Activated T-cell treated with anti-CD3 and anti-CD28 coated beads, Interleukin-2, amount 50 U/mL, for 72 hours (primary cell): ENCODE measurements around the gene ZNF407. TPM values are rescaled to one million over a fixed set of nuclear protein-coding genes. Genes with fewer than 3 reads are reported as not detected.

Experiments used
- ATAC-seq, 2 donors: fragments of 150-1000 bp; cut with Tn5 transposase; replicated peaks in 1 of 2; 2 replicates each; pipeline ENCODE4 v1.10.0; 2021; ENCODE audit warnings: moderate library complexity in 2 of 2, mild to moderate bottlenecking in 1 of 2
- DNase-seq, 2 donors: peaks; one replicate each; pipeline ENCODE4 v3.0.0; 2021 to 2022; ENCODE audit warnings: mixed read lengths in 1 of 2
- H3K27ac Mint-ChIP-seq: one replicate; pipeline ENCODE4 v1.8.0; 2022; ENCODE audit warnings: mild to moderate bottlenecking, moderate library complexity, mixed read lengths
- H3K27me3 Mint-ChIP-seq: one replicate; pipeline ENCODE4 v1.8.0; 2022; ENCODE audit warnings: low read depth, mixed read lengths
- H3K36me3 Mint-ChIP-seq, 2 donors: one replicate each; pipeline ENCODE4 v1.8.0; 2022; ENCODE audit warnings: mixed read lengths in 2 of 2, mild to moderate bottlenecking in 1 of 2; ENCODE audit not compliant: insufficient read depth in 2 of 2
- H3K4me1 Mint-ChIP-seq: one replicate; pipeline ENCODE4 v1.8.0; 2022; ENCODE audit warnings: low read depth, mixed read lengths
- H3K4me3 Mint-ChIP-seq, 2 donors: one replicate each; pipeline ENCODE4 v1.8.0; 2022; ENCODE audit warnings: mild to moderate bottlenecking in 2 of 2, mixed read lengths in 2 of 2, moderate library complexity in 2 of 2
- H3K9me3 Mint-ChIP-seq, 2 donors: one replicate each; pipeline ENCODE4 v1.8.0; 2022; ENCODE audit warnings: mixed read lengths in 2 of 2
- total RNA-seq, 2 donors: library from RNA; stranded (reverse); gene quantifications; one replicate each; pipeline ENCODE4 v1.2.3, GENCODE V29; 2022

The ZNF407 gene
- total RNA-seq, 2 donors from 2014 or later, result 11.9 to 13.0 TPM

GRCh38 chr18:74897971-74898657, 300.4 kb downstream of the ZNF407 start:
- Mint-ChIP-seq H3K27me3 (no peaks in the 10 kb centered on the region), H3K27ac (no peak overlapping the region), H3K36me3 (no peaks in the 10 kb centered on the region), H3K4me1 (peaks cover 9% of the 10 kb centered on the region), H3K9me3 (no peaks in the 10 kb centered on the region), H3K4me3 (no peak overlapping the region)
- ATAC-seq (no peak), DNase-seq (no peak)

GRCh38 chr18:74898965-74899364, 301.3 kb downstream of the ZNF407 start:
- Mint-ChIP-seq H3K9me3 (no peaks in the 10 kb centered on the region), H3K4me3 (no peak overlapping the region), H3K27me3 (no peaks in the 10 kb centered on the region), H3K27ac (no peak overlapping the region), H3K36me3 (no peaks in the 10 kb centered on the region), H3K4me1 (peaks cover 9% of the 10 kb centered on the region)
- no peak for DNase-seq
- no peak for ATAC-seq

GRCh38 chr18:74899554-74899953, 301.9 kb downstream of the ZNF407 start:
- Mint-ChIP-seq H3K4me1 (peaks cover 9% of the 10 kb centered on the region), H3K4me3 (no peak overlapping the region), H3K36me3 (no peaks in the 10 kb centered on the region), H3K27ac (no peak overlapping the region), H3K9me3 (no peaks in the 10 kb centered on the region), H3K27me3 (no peaks in the 10 kb centered on the region)
- ATAC-seq (no peak), DNase-seq (peak; percentile 3 to 4)

- peaks cover 9% of the 10 kb centered on the region for H3K4me1 Mint-ChIP-seq
- DNase-seq, result no peak
- H3K27ac Mint-ChIP-seq, result no peak overlapping the region
- no peaks in the 10 kb centered on the region for H3K36me3 Mint-ChIP-seq
- H3K27me3 Mint-ChIP-seq, result no peaks in the 10 kb centered on the region
- H3K9me3 Mint-ChIP-seq, result no peaks in the 10 kb centered on the region
- ATAC-seq, result peak in 1 of 2 donors; percentile 67
- H3K4me3 Mint-ChIP-seq, result peak overlapping the region in 1 of 2 donors; percentile 25
Observed at GRCh38 chr18:74901362-74902146, 303.9 kb downstream of the ZNF407 start.

- Mint-ChIP-seq H3K9me3 (no peaks in the 10 kb centered on the region), H3K36me3 (no peaks in the 10 kb centered on the region), H3K4me3 (no peak overlapping the region), H3K27ac (no peak overlapping the region), H3K27me3 (no peaks in the 10 kb centered on the region), H3K4me1 (peaks cover 9% of the 10 kb centered on the region)
- DNase-seq, result no peak
- ATAC-seq, result no peak
Observed at GRCh38 chr18:74902147-74902455, 304.4 kb downstream of the ZNF407 start.

- no peak overlapping the region for H3K27ac Mint-ChIP-seq
Observed at GRCh38 chr18:74905247-74905646, 307.6 kb downstream of the ZNF407 start.

GRCh38 chr18:74906184-74906583, 308.5 kb downstream of the ZNF407 start:
- DNase-seq, result no peak
- no peak overlapping the region for H3K4me3 Mint-ChIP-seq
- H3K36me3 Mint-ChIP-seq, result no peaks in the 10 kb centered on the region
- H3K27ac Mint-ChIP-seq, result no peak overlapping the region
- no peak for ATAC-seq
- no peaks in the 10 kb centered on the region for H3K27me3 Mint-ChIP-seq
- H3K4me1 Mint-ChIP-seq, result no peaks in the 10 kb centered on the region
- H3K9me3 Mint-ChIP-seq, result no peaks in the 10 kb centered on the region

More at GRCh38 chr18:74905247-74905646, 307.6 kb downstream of the ZNF407 start:
- H3K4me3 Mint-ChIP-seq, result no peak overlapping the region
- no peaks in the 10 kb centered on the region for H3K4me1 Mint-ChIP-seq
- H3K9me3 Mint-ChIP-seq, result no peaks in the 10 kb centered on the region
- no peaks in the 10 kb centered on the region for H3K27me3 Mint-ChIP-seq
- H3K36me3 Mint-ChIP-seq, result no peaks in the 10 kb centered on the region
- no peak for DNase-seq
- ATAC-seq, result no peak

- no peak for ATAC-seq
Observed at GRCh38 chr18:74914052-74914591, 316.5 kb downstream of the ZNF407 start.

GRCh38 chr18:74914648-74915047, 317.0 kb downstream of the ZNF407 start:
- DNase-seq, result no peak
- Mint-ChIP-seq H3K36me3 (no peaks in the 10 kb centered on the region), H3K27ac (no peak overlapping the region), H3K9me3 (no peaks in the 10 kb centered on the region), H3K27me3 (no peaks in the 10 kb centered on the region), H3K4me3 (no peak overlapping the region), H3K4me1 (no peaks in the 10 kb centered on the region)
- ATAC-seq, result no peak

More at GRCh38 chr18:74914052-74914591, 316.5 kb downstream of the ZNF407 start:
- Mint-ChIP-seq H3K27me3 (no peaks in the 10 kb centered on the region), H3K4me1 (no peaks in the 10 kb centered on the region), H3K9me3 (no peaks in the 10 kb centered on the region), H3K27ac (no peak overlapping the region), H3K4me3 (no peak overlapping the region), H3K36me3 (no peaks in the 10 kb centered on the region)
- DNase-seq, result no peak

- Mint-ChIP-seq H3K4me1 (no peaks in the 10 kb centered on the region), H3K36me3 (no peaks in the 10 kb centered on the region), H3K4me3 (no peak overlapping the region), H3K27ac (no peak overlapping the region), H3K27me3 (no peaks in the 10 kb centered on the region), H3K9me3 (no peaks in the 10 kb centered on the region)
- DNase-seq (no peak), ATAC-seq (no peak)
Observed at GRCh38 chr18:74916773-74917393, 319.2 kb downstream of the ZNF407 start.

GRCh38 chr18:74918276-74918790, 320.7 kb downstream of the ZNF407 start:
- DNase-seq (no peak), ATAC-seq (no peak)
- no peaks in the 10 kb centered on the region for H3K4me1 Mint-ChIP-seq
- no peak overlapping the region for H3K27ac Mint-ChIP-seq
- no peaks in the 10 kb centered on the region for H3K36me3 Mint-ChIP-seq
- H3K4me3 Mint-ChIP-seq, result no peak overlapping the region
- H3K9me3 Mint-ChIP-seq, result no peaks in the 10 kb centered on the region
- no peaks in the 10 kb centered on the region for H3K27me3 Mint-ChIP-seq

- H3K27me3 Mint-ChIP-seq, result no peaks in the 10 kb centered on the region
- H3K4me3 Mint-ChIP-seq, result no peak overlapping the region
- no peak for ATAC-seq
Observed at GRCh38 chr18:74921057-74921820, 323.6 kb downstream of the ZNF407 start.

More at GRCh38 chr18:74921057-74921820, 323.6 kb downstream of the ZNF407 start:
- no peak for DNase-seq
- H3K9me3 Mint-ChIP-seq, result no peaks in the 10 kb centered on the region
- no peaks in the 10 kb centered on the region for H3K4me1 Mint-ChIP-seq
- no peaks in the 10 kb centered on the region for H3K36me3 Mint-ChIP-seq
- H3K27ac Mint-ChIP-seq, result no peak overlapping the region
